GM21529 (cell line): ENCODE measurements around the gene CD320.
A peak's percentile ranks its signal among the peaks of the same experiment; 100 is the strongest.
"Not testable (repeated sequence)": the region's sequence is repeated elsewhere in the genome, so short reads cannot be mapped to it uniquely, and the experiment has no call there.

Experiments
- ATAC-seq: cut with Tn5 transposase; IDR thresholded peaks from one replicate; pipeline ENCODE4 v1.9.1; 2021; ENCODE audit not compliant: unreplicated experiment

CD320 gene

GRCh38 chr19:8333767-8334457 lies 25.8 kb upstream of the CD320 start:
- no peak for ATAC-seq

- no peak for ATAC-seq
Observed at GRCh38 chr19:8332976-8333766, 25.0 kb upstream of the CD320 start.

GRCh38 chr19:8331263-8331845 lies 23.2 kb upstream of the CD320 start:
- ATAC-seq: no peak

GRCh38 chr19:8329996-8330395 lies 21.8 kb upstream of the CD320 start:
- ATAC-seq: no peak

- ATAC-seq: no peak
Observed at GRCh38 chr19:8325454-8325853, 17.3 kb upstream of the CD320 start.

- no peak for ATAC-seq
Observed at GRCh38 chr19:8324186-8325050, 16.3 kb upstream of the CD320 start.

GRCh38 chr19:8323781-8324185 lies 15.6 kb upstream of the CD320 start:
- ATAC-seq: no peak

- no peak for ATAC-seq
Observed at GRCh38 chr19:8322638-8322997, 14.5 kb upstream of the CD320 start.

- ATAC-seq: no peak
Observed at GRCh38 chr19:8321986-8322637, 14.0 kb upstream of the CD320 start.

GRCh38 chr19:8321067-8321985 lies 13.2 kb upstream of the CD320 start, which contains the start of the genes NDUFA7 and RPS28:
TSS of gene NDUFA7 (minus strand) at chr19:8321375. CDS start at chr19:8321358, 17 bp downstream.
TSS of gene RPS28 (plus strand) at chr19:8321496. CDS start at chr19:8321531, 35 bp downstream.
- peak; percentile 80 for ATAC-seq

- peak; percentile 16 for ATAC-seq
Observed at GRCh38 chr19:8320564-8321066, 12.5 kb upstream of the CD320 start.

GRCh38 chr19:8319807-8320520 lies 11.8 kb upstream of the CD320 start:
- ATAC-seq: no peak

- ATAC-seq: not testable (repeated sequence)
Observed at GRCh38 chr19:8318835-8319234, 10.7 kb upstream of the CD320 start.

GRCh38 chr19:8316351-8317125 lies 8.4 kb upstream of the CD320 start:
- no peak for ATAC-seq

- not testable (repeated sequence) for ATAC-seq
Observed at GRCh38 chr19:8314981-8315640, 7.0 kb upstream of the CD320 start.

GRCh38 chr19:8311461-8312260 lies 3.5 kb upstream of the CD320 start:
- ATAC-seq: no peak
